MM.1S (cell line): Measurements from ENCODE around the gene OAS3.

Experiments
- DNase-seq: peaks from one replicate; pipeline ENCODE4 v3.0.0-alpha.2; 2015
- H2AFZ ChIP-seq: fragments of 300-600 bp; sonication (generic); 2 replicates; pipeline ENCODE4 v1.6.0; 2016; ENCODE audit warnings: antibody characterized with exemption, low read length
- H3F3A ChIP-seq: fragments of 300-600 bp; sonication (generic); 2 replicates; pipeline ENCODE4 v1.6.1; 2016; ENCODE audit warnings: mild to moderate bottlenecking, antibody characterized with exemption, low read length, moderate library complexity, mixed read lengths; ENCODE audit not compliant: insufficient read depth
- H3K27ac ChIP-seq: fragments of 300-600 bp; sonication (generic); 2 replicates; pipeline ENCODE4 v1.5.1; 2016; ENCODE audit warnings: mild to moderate bottlenecking, low read length
- H3K27me3 ChIP-seq: fragments of 300-600 bp; sonication (generic); replicated peaks from 2 replicates; pipeline ENCODE4 v1.6.0; 2016; ENCODE audit warnings: low read length; ENCODE audit not compliant: insufficient read depth
- H3K36me3 ChIP-seq: fragments of 300-600 bp; sonication (generic); replicated peaks from 2 replicates; pipeline ENCODE4 v1.6.1; 2016; ENCODE audit warnings: mild to moderate bottlenecking, low read length, mixed read lengths; ENCODE audit not compliant: insufficient read depth
- H3K4me1 ChIP-seq: fragments of 300-600 bp; sonication (generic); 2 replicates; pipeline ENCODE4 v1.6.1; 2016; ENCODE audit warnings: low read length, mixed read lengths
- H3K4me2 ChIP-seq: fragments of 300-600 bp; sonication (generic); 2 replicates; pipeline ENCODE4 v1.6.0; 2016; ENCODE audit warnings: low read depth, low read length
- H3K4me3 ChIP-seq: fragments of 300-600 bp; sonication (generic); 2 replicates; pipeline ENCODE4 v1.5.1; 2016; ENCODE audit warnings: low read length, mixed read lengths
- H3K79me2 ChIP-seq: fragments of 300-600 bp; sonication (generic); 2 replicates; pipeline ENCODE4 v1.6.1; 2016; ENCODE audit warnings: mixed run types, low read length, mixed read lengths
- H3K9ac ChIP-seq: fragments of 300-600 bp; sonication (generic); 2 replicates; pipeline ENCODE4 v1.6.1; 2016; ENCODE audit warnings: low read length, mixed read lengths
- H3K9me2 ChIP-seq: fragments of 300-600 bp; sonication (generic); replicated peaks from 2 replicates; pipeline ENCODE4 v1.6.1; 2016; ENCODE audit warnings: mild to moderate bottlenecking, low read length, mixed read lengths; ENCODE audit not compliant: insufficient read depth
- H3K9me3 ChIP-seq: fragments of 300-600 bp; sonication (generic); replicated peaks from 2 replicates; pipeline ENCODE4 v1.6.1; 2016; ENCODE audit warnings: mild to moderate bottlenecking, low read length, mixed read lengths; ENCODE audit not compliant: insufficient read depth
- H4K20me1 ChIP-seq: fragments of 300-600 bp; sonication (generic); 2 replicates; pipeline ENCODE4 v1.6.1; 2016; ENCODE audit warnings: mild to moderate bottlenecking, low read length, moderate library complexity, mixed read lengths; ENCODE audit not compliant: insufficient read depth
- CTCF ChIP-seq: fragments of 300-600 bp; sonication (generic); IDR thresholded peaks from 2 replicates; pipeline ENCODE4 v1.5.1; 2016; ENCODE audit warnings: antibody characterized with exemption, low read length, mixed read lengths
- EZH2 ChIP-seq: fragments of 300-600 bp; sonication (generic); optimal IDR thresholded peaks from 2 replicates; pipeline ENCODE3; 2017; ENCODE audit warnings: low read depth, mild to moderate bottlenecking, antibody characterized with exemption, low read length, mixed read lengths
- EZH2phosphoT487 ChIP-seq: fragments of 300-600 bp; sonication (generic); IDR thresholded peaks from 2 replicates; pipeline ENCODE4 v1.6.1; 2018; ENCODE audit warnings: antibody characterized with exemption, low read length

Gene OAS3

GRCh38 chr12:112939761-112940381, 1.6 kb downstream of the OAS3 start:
- Histone ChIP-seq H3K9ac (no peak overlapping the region; the same call in 1 of the 2 replicates), H3K4me2 (peak overlapping the region; percentile 87), H4K20me1 (no peaks in the 10 kb centered on the region), H3K9me2 (no peaks in the 10 kb centered on the region), H3K27me3 (no peaks in the 10 kb centered on the region), H2AFZ (peak overlapping the region; percentile 28), H3K36me3 (no peaks in the 10 kb centered on the region), H3K79me2 (no peaks in the 10 kb centered on the region), H3F3A (peaks cover 7% of the 10 kb centered on the region; the same call in 1 of the 2 replicates), H3K4me3 (peak overlapping the region; percentile 49), H3K27ac (peak overlapping the region; percentile 25; the same call in 1 of the 2 replicates), H3K9me3 (no peaks in the 10 kb centered on the region), H3K4me1 (peaks cover 8% of the 10 kb centered on the region; the same call in 1 of the 2 replicates)
- no peak for DNase-seq
- TF ChIP-seq EZH2phosphoT487, result no peak
- no peak for TF ChIP-seq CTCF
- no peak for TF ChIP-seq EZH2

- no peaks in the 10 kb centered on the region for H3K9me3 ChIP-seq
- H3K9me2 ChIP-seq, result no peaks in the 10 kb centered on the region
- no peak overlapping the region for H3K9ac ChIP-seq
- no peaks in the 10 kb centered on the region for H3K79me2 ChIP-seq
- H3K27ac ChIP-seq, result no peak overlapping the region
- no peak overlapping the region for H2AFZ ChIP-seq
- H3K4me3 ChIP-seq, result no peak overlapping the region
- no peak overlapping the region for H3K4me2 ChIP-seq
- H3F3A ChIP-seq, result peaks cover 7% of the 10 kb centered on the region; the same call in 1 of the 2 replicates
- H4K20me1 ChIP-seq, result no peaks in the 10 kb centered on the region
- H3K27me3 ChIP-seq, result no peaks in the 10 kb centered on the region
- TF ChIP-seq CTCF (no peak), EZH2phosphoT487 (no peak), EZH2 (no peak)
- no peaks in the 10 kb centered on the region for H3K36me3 ChIP-seq
- H3K4me1 ChIP-seq, result peaks cover 8% of the 10 kb centered on the region; the same call in 1 of the 2 replicates
- DNase-seq, result no peak
These were observed 3.5 kb downstream of the OAS3 start for GRCh38 chr12:112941528-112942335.

GRCh38 chr12:112942572-112942971, 4.3 kb downstream of the OAS3 start:
- H3K9me3 ChIP-seq, result no peaks in the 10 kb centered on the region
- H3K36me3 ChIP-seq, result no peaks in the 10 kb centered on the region
- H3F3A ChIP-seq, result peaks cover 7% of the 10 kb centered on the region; the same call in 1 of the 2 replicates
- H4K20me1 ChIP-seq, result no peaks in the 10 kb centered on the region
- H3K79me2 ChIP-seq, result no peaks in the 10 kb centered on the region
- H3K4me2 ChIP-seq, result no peak overlapping the region
- no peaks in the 10 kb centered on the region for H3K9me2 ChIP-seq
- peaks cover 8% of the 10 kb centered on the region; the same call in 1 of the 2 replicates for H3K4me1 ChIP-seq
- no peak overlapping the region for H2AFZ ChIP-seq
- no peak overlapping the region for H3K27ac ChIP-seq
- no peaks in the 10 kb centered on the region for H3K27me3 ChIP-seq
- no peak for TF ChIP-seq EZH2
- TF ChIP-seq CTCF, result no peak
- no peak for TF ChIP-seq EZH2phosphoT487
- no peak overlapping the region for H3K4me3 ChIP-seq
- DNase-seq, result no peak
- H3K9ac ChIP-seq, result no peak overlapping the region
